GM12878 (cell line): ENCODE results near the gene SELENBP1. TPM values are rescaled to one million over a fixed set of nuclear protein-coding genes. Genes with fewer than 3 reads are reported as not detected.

Experiments used
- BHLHE40 ChIP-seq, 2 experiments: fragments of 450-650 bp in 1 of 2; IDR thresholded peaks; 2 replicates each; pipeline ENCODE4 v1.6.1; 2011 to 2017; ENCODE audit warnings: low read depth in 2 of 2, borderline replicate concordance in 1 of 2, improper control_type of control experiment in 1 of 2, low read length in 1 of 2, mild to moderate bottlenecking in 1 of 2
- CHD2 ChIP-seq: IDR thresholded peaks from 2 replicates; pipeline ENCODE4 v1.6.1; 2011; ENCODE audit warnings: low read depth, low read length, improper control_type of control experiment, borderline replicate concordance
- CREB1 ChIP-seq: IDR thresholded peaks from 2 replicates; pipeline ENCODE4 v1.6.1; 2012; ENCODE audit warnings: low read depth, mild to moderate bottlenecking, inconsistent platforms
- EZH2 ChIP-seq: IDR thresholded peaks from 2 replicates; pipeline ENCODE4 v1.6.1; 2012; ENCODE audit warnings: low read depth, mild to moderate bottlenecking, control low read depth, inconsistent platforms, low read length, borderline replicate concordance; ENCODE audit not compliant: control insufficient read depth
- IRF4 ChIP-seq: IDR thresholded peaks from 2 replicates; pipeline ENCODE4 v1.6.1; 2011; ENCODE audit warnings: low read depth, low read length
- KLF5 ChIP-seq: fragments of 450-650 bp; IDR thresholded peaks from 2 replicates; pipeline ENCODE4 v1.6.1; 2014; ENCODE audit warnings: mild to moderate bottlenecking; ENCODE audit not compliant: partially characterized antibody
- LARP7 ChIP-seq: fragments of 450-650 bp; IDR thresholded peaks from 2 replicates; pipeline ENCODE4 v1.6.1; 2017; ENCODE audit warnings: mild to moderate bottlenecking
- MEF2B ChIP-seq: fragments of 450-650 bp; IDR thresholded peaks from 2 replicates; pipeline ENCODE4 v1.6.1; 2018; ENCODE audit warnings: mild to moderate bottlenecking, moderate library complexity; ENCODE audit not compliant: partially characterized antibody, poor library complexity, severe bottlenecking
- MTA2 ChIP-seq: fragments of 450-650 bp; IDR thresholded peaks from 2 replicates; pipeline ENCODE4 v1.6.1; 2016; ENCODE audit warnings: low read depth, mild to moderate bottlenecking, moderate library complexity
- NFIC ChIP-seq: IDR thresholded peaks from 2 replicates; pipeline ENCODE4 v1.6.1; 2012; ENCODE audit warnings: low read depth, mild to moderate bottlenecking, inconsistent platforms, low read length, moderate library complexity
- PML ChIP-seq: IDR thresholded peaks from 2 replicates; pipeline ENCODE4 v1.6.1; 2012; ENCODE audit warnings: low read length, inconsistent platforms
- RAD21 ChIP-seq: IDR thresholded peaks from 2 replicates; pipeline ENCODE4 v1.6.1; 2011; ENCODE audit warnings: mild to moderate bottlenecking, low read depth, low read length, moderate library complexity; ENCODE audit not compliant: insufficient read depth
- RCOR1 ChIP-seq: conservative IDR thresholded peaks from 2 replicates; pipeline ENCODE4 v1.6.1; 2012; ENCODE audit warnings: low read depth, low read length, improper control_type of control experiment
- RELA ChIP-seq: fragments of 450-650 bp; IDR thresholded peaks from 2 replicates; pipeline ENCODE4 v1.8.0; 2014; ENCODE audit warnings: borderline replicate concordance; ENCODE audit not compliant: partially characterized antibody
- RUNX3 ChIP-seq: IDR thresholded peaks from 2 replicates; pipeline ENCODE4 v1.6.1; 2012; ENCODE audit warnings: low read length, inconsistent platforms
- TAF1 ChIP-seq: IDR thresholded peaks from 2 replicates; pipeline ENCODE4 v1.6.1; 2011; ENCODE audit warnings: mild to moderate bottlenecking, low read depth, low read length, borderline replicate concordance
- TCF12 ChIP-seq: IDR thresholded peaks from 2 replicates; pipeline ENCODE4 v1.6.1; 2011; ENCODE audit warnings: low read depth, mild to moderate bottlenecking, low read length
- TCF7 ChIP-seq: IDR thresholded peaks from 2 replicates; pipeline ENCODE4 v1.6.1; 2014; ENCODE audit warnings: antibody characterized with exemption, borderline replicate concordance
- ZZZ3 ChIP-seq: IDR thresholded peaks from 2 replicates; pipeline ENCODE4 v1.6.1; 2011; ENCODE audit warnings: low read depth; ENCODE audit not compliant: control insufficient read depth, insufficient read length
- polyA plus RNA-seq, 11 experiments: library from polyadenylated mRNA; depleted of rRNA in 4 of 11; unstranded in 6 of 11; stranded (reverse) in 5 of 11; fragments of >200 nt; fragmentation: Nextera tagmentation in 4 of 11; fragmentation: Illumina TruSeq in 1 of 11; extraction: Ambion mirVana in 4 of 11; extraction: Trizol in 1 of 11; gene quantifications; 1 replicate in 1 of 11; 2 replicates in 10 of 11; pipeline versions ENCODE4 v1.2.1 to v1.2.3, GENCODE V29; 2011 to 2016; ENCODE audit warnings: inconsistent platforms in 2 of 11, missing spikeins in 2 of 11, low read depth in 1 of 11
- total RNA-seq, 4 experiments: library from RNA; depleted of rRNA in 3 of 4; stranded (reverse); fragments of >200 nt in 3 of 4; fragmentation: Illumina TruSeq in 1 of 4; extraction: Trizol in 1 of 4; gene quantifications; 2 replicates each; pipeline versions ENCODE4 v1.2.1 to v1.2.3, GENCODE V29; 2013 to 2021
- TF ChIP-seq, protein P1 (sequence below): fragments of 450-650 bp; IDR thresholded peaks from 2 replicates; pipeline ENCODE4 v1.6.1; 2016; ENCODE audit warnings: mild to moderate bottlenecking
- TF ChIP-seq, protein P2 (sequence below): fragments of 450-650 bp; IDR thresholded peaks from 2 replicates; pipeline ENCODE4 v1.6.1; 2017; ENCODE audit warnings: mild to moderate bottlenecking, moderate library complexity
- TF ChIP-seq, protein P3 (sequence below): IDR thresholded peaks from 2 replicates; pipeline ENCODE4 v1.6.1; 2012; ENCODE audit warnings: low read depth, low read length, improper control_type of control experiment
- TF ChIP-seq, protein P4 (sequence below): IDR thresholded peaks from 2 replicates; pipeline ENCODE4 v1.6.1; 2011; ENCODE audit warnings: low read depth, mild to moderate bottlenecking, low read length, moderate library complexity, borderline replicate concordance; ENCODE audit errors: extremely low read depth

The SELENBP1 gene
- total and polyA plus RNA-seq, 10 of the 15 experiments (the other 5 are each of a cell fraction or from before 2014, with no cell fraction given) = 0.41 TPM; not detected in 9

GRCh38 chr1:151399324-151400171, 27.0 kb upstream of the SELENBP1 start, which contains the start of gene PSMB4 (continued):
- TF ChIP-seq, protein P1, sequence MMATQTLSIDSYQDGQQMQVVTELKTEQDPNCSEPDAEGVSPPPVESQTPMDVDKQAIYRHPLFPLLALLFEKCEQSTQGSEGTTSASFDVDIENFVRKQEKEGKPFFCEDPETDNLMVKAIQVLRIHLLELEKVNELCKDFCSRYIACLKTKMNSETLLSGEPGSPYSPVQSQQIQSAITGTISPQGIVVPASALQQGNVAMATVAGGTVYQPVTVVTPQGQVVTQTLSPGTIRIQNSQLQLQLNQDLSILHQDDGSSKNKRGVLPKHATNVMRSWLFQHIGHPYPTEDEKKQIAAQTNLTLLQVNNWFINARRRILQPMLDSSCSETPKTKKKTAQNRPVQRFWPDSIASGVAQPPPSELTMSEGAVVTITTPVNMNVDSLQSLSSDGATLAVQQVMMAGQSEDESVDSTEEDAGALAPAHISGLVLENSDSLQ = peak; percentile 83
- no peak for TF ChIP-seq TCF7
- TF ChIP-seq, protein P2, sequence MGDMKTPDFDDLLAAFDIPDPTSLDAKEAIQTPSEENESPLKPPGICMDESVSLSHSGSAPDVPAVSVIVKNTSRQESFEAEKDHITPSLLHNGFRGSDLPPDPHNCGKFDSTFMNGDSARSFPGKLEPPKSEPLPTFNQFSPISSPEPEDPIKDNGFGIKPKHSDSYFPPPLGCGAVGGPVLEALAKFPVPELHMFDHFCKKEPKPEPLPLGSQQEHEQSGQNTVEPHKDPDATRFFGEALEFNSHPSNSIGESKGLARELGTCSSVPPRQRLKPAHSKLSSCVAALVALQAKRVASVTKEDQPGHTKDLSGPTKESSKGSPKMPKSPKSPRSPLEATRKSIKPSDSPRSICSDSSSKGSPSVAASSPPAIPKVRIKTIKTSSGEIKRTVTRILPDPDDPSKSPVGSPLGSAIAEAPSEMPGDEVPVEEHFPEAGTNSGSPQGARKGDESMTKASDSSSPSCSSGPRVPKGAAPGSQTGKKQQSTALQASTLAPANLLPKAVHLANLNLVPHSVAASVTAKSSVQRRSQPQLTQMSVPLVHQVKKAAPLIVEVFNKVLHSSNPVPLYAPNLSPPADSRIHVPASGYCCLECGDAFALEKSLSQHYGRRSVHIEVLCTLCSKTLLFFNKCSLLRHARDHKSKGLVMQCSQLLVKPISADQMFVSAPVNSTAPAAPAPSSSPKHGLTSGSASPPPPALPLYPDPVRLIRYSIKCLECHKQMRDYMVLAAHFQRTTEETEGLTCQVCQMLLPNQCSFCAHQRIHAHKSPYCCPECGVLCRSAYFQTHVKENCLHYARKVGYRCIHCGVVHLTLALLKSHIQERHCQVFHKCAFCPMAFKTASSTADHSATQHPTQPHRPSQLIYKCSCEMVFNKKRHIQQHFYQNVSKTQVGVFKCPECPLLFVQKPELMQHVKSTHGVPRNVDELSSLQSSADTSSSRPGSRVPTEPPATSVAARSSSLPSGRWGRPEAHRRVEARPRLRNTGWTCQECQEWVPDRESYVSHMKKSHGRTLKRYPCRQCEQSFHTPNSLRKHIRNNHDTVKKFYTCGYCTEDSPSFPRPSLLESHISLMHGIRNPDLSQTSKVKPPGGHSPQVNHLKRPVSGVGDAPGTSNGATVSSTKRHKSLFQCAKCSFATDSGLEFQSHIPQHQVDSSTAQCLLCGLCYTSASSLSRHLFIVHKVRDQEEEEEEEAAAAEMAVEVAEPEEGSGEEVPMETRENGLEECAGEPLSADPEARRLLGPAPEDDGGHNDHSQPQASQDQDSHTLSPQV = peak; percentile 100
- 0 out of 2 replicates have a peak, but pooled peaks have one; percentile 72 for TF ChIP-seq PML
- TF ChIP-seq RCOR1 = 0 out of 2 replicates have a peak, but pooled peaks have one; percentile 71
- peak; percentile 18; the same call in 1 of the 2 replicates for TF ChIP-seq RUNX3
- TF ChIP-seq, protein P3, sequence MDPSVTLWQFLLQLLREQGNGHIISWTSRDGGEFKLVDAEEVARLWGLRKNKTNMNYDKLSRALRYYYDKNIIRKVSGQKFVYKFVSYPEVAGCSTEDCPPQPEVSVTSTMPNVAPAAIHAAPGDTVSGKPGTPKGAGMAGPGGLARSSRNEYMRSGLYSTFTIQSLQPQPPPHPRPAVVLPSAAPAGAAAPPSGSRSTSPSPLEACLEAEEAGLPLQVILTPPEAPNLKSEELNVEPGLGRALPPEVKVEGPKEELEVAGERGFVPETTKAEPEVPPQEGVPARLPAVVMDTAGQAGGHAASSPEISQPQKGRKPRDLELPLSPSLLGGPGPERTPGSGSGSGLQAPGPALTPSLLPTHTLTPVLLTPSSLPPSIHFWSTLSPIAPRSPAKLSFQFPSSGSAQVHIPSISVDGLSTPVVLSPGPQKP = peak; percentile 91
- TF ChIP-seq TCF12 = peak; percentile 37; the same call in 1 of the 2 replicates
- peak; percentile 55; the same call in 1 of the 2 replicates for TF ChIP-seq CHD2
- no peak for TF ChIP-seq EZH2
- TF ChIP-seq BHLHE40 (IDR thresholded peaks at IDR 0.05; ENCODE audit: borderline replicate concordance in 1 of 2, low read depth in 2 of 2, low read length in 1 of 2) = 0 out of 4 replicates have a peak, but pooled peaks of 1 of the 2 experiments have one; percentile 19
- TF ChIP-seq NFIC = no peak; the same call in 1 of the 2 replicates
- TF ChIP-seq MTA2 = no peak
- TF ChIP-seq TAF1 = peak; percentile 96
- TF ChIP-seq RAD21 = peak; percentile 70
- peak; percentile 65; the same call in 1 of the 2 replicates for TF ChIP-seq IRF4
- TF ChIP-seq LARP7 = peak; percentile 48; the same call in 1 of the 2 replicates
- peak; percentile 38 for TF ChIP-seq KLF5
- peak; percentile 80 for TF ChIP-seq RELA
- peak; percentile 54 for TF ChIP-seq MEF2B
- TF ChIP-seq CREB1 = peak; percentile 97
- TF ChIP-seq, protein P4, sequence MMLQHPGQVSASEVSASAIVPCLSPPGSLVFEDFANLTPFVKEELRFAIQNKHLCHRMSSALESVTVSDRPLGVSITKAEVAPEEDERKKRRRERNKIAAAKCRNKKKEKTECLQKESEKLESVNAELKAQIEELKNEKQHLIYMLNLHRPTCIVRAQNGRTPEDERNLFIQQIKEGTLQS = 0 out of 2 replicates have a peak, but pooled peaks have one; percentile 11
- no peak for TF ChIP-seq ZZZ3
